H1 (cell line): ENCODE results near the gene POU2F2. TPM values are rescaled to one million over a fixed set of nuclear protein-coding genes. Genes with fewer than 3 reads are reported as not detected.

ENCODE experiments used
- CTBP2 ChIP-seq: IDR thresholded peaks from 2 replicates; pipeline ENCODE4 v1.7.0; 2011; ENCODE audit warnings: borderline replicate concordance, mild to moderate bottlenecking, moderate library complexity, mixed read lengths, low read length; ENCODE audit not compliant: insufficient read depth, insufficient read length
- FOSL1 ChIP-seq: IDR thresholded peaks from 2 replicates; pipeline ENCODE4 v1.6.1; 2011; ENCODE audit warnings: mild to moderate bottlenecking, low read depth, low read length, moderate library complexity; ENCODE audit not compliant: insufficient read depth
- GTF2F1 ChIP-seq: IDR thresholded peaks from 2 replicates; pipeline ENCODE4 v1.6.1; 2012; ENCODE audit warnings: low read depth, low read length, improper control_type of control experiment, borderline replicate concordance
- NANOG ChIP-seq: IDR thresholded peaks from 2 replicates; pipeline ENCODE4 v1.6.1; 2011; ENCODE audit warnings: low read length, low read depth, mild to moderate bottlenecking, inconsistent platforms; ENCODE audit not compliant: insufficient read depth, poor library complexity, severe bottlenecking
- RAD21 ChIP-seq, 2 experiments: IDR thresholded peaks in 1 of 2; conservative IDR thresholded peaks in 1 of 2; 2 replicates each; pipeline ENCODE4 v1.6.1; 2011; ENCODE audit warnings: low read depth in 2 of 2, low read length in 2 of 2, improper control_type of control experiment in 1 of 2, inconsistent platforms in 1 of 2, mild to moderate bottlenecking in 1 of 2, moderate library complexity in 1 of 2
- SRF ChIP-seq: IDR thresholded peaks from 2 replicates; pipeline ENCODE4 v1.6.1; 2011; ENCODE audit warnings: mild to moderate bottlenecking, low read depth, low read length, moderate library complexity
- polyA plus RNA-seq, 7 experiments: library from polyadenylated mRNA; depleted of rRNA in 3 of 7; stranded (reverse) in 5 of 7; unstranded in 2 of 7; fragments of >200 nt in 5 of 7; fragments of 200-250 nt in 2 of 7; gene quantifications; 1 replicate in 5 of 7; 2 replicates in 1 of 7; 4 replicates in 1 of 7; pipeline versions ENCODE4 v1.2.1 to v1.2.3, GENCODE V29; 2011 to 2013; ENCODE audit warnings: missing spikeins in 2 of 7, mixed read lengths in 2 of 7
- total RNA-seq: library from RNA; stranded (reverse); fragmentation: NEBNext Ultra II Directional; extraction: Animal tissue kit (Norgen Biotek cat#: 25700); gene quantifications from 2 replicates; pipeline ENCODE4 v1.2.1, GENCODE V29; 2021
- TF ChIP-seq, protein P1 (sequence below): fragments of 300-600 bp; sonication (generic); IDR thresholded peaks from 2 replicates; pipeline ENCODE4 v1.7.1; 2012; ENCODE audit warnings: low read length, moderate library complexity, mild to moderate bottlenecking, inconsistent platforms; ENCODE audit not compliant: insufficient replicate concordance

Gene POU2F2
- total and polyA plus RNA-seq, 2 of the 8 experiments (the other 6 are each of a cell fraction or from before 2014, with no cell fraction given): 5.0 to 6.1 TPM

DNA sequence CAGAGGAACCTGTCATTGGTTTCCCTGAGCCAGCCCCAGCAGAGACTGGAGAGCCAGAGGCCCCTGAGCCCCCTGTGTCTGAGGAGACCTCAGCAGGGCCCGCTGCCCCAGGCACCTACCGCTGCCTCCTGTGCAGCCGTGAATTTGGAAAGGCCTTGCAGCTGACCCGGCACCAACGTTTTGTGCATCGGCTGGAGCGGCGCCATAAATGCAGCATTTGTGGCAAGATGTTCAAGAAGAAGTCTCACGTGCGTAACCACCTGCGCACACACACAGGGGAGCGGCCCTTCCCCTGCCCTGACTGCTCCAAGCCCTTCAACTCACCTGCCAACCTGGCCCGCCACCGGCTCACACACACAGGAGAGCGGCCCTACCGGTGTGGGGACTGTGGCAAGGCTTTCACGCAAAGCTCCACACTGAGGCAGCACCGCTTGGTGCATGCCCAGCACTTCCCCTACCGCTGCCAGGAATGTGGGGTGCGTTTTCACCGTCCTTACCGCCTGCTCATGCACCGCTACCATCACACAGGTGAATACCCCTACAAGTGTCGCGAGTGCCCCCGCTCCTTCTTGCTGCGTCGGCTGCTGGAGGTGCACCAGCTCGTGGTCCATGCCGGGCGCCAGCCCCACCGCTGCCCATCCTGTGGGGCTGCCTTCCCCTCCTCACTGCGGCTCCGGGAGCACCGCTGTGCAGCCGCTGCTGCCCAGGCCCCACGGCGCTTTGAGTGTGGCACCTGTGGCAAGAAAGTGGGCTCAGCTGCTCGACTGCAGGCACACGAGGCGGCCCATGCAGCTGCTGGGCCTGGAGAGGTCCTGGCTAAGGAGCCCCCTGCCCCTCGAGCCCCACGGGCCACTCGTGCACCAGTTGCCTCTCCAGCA lies 52.1 kb downstream of the POU2F2 start (continued):
- TF ChIP-seq, protein P1, sequence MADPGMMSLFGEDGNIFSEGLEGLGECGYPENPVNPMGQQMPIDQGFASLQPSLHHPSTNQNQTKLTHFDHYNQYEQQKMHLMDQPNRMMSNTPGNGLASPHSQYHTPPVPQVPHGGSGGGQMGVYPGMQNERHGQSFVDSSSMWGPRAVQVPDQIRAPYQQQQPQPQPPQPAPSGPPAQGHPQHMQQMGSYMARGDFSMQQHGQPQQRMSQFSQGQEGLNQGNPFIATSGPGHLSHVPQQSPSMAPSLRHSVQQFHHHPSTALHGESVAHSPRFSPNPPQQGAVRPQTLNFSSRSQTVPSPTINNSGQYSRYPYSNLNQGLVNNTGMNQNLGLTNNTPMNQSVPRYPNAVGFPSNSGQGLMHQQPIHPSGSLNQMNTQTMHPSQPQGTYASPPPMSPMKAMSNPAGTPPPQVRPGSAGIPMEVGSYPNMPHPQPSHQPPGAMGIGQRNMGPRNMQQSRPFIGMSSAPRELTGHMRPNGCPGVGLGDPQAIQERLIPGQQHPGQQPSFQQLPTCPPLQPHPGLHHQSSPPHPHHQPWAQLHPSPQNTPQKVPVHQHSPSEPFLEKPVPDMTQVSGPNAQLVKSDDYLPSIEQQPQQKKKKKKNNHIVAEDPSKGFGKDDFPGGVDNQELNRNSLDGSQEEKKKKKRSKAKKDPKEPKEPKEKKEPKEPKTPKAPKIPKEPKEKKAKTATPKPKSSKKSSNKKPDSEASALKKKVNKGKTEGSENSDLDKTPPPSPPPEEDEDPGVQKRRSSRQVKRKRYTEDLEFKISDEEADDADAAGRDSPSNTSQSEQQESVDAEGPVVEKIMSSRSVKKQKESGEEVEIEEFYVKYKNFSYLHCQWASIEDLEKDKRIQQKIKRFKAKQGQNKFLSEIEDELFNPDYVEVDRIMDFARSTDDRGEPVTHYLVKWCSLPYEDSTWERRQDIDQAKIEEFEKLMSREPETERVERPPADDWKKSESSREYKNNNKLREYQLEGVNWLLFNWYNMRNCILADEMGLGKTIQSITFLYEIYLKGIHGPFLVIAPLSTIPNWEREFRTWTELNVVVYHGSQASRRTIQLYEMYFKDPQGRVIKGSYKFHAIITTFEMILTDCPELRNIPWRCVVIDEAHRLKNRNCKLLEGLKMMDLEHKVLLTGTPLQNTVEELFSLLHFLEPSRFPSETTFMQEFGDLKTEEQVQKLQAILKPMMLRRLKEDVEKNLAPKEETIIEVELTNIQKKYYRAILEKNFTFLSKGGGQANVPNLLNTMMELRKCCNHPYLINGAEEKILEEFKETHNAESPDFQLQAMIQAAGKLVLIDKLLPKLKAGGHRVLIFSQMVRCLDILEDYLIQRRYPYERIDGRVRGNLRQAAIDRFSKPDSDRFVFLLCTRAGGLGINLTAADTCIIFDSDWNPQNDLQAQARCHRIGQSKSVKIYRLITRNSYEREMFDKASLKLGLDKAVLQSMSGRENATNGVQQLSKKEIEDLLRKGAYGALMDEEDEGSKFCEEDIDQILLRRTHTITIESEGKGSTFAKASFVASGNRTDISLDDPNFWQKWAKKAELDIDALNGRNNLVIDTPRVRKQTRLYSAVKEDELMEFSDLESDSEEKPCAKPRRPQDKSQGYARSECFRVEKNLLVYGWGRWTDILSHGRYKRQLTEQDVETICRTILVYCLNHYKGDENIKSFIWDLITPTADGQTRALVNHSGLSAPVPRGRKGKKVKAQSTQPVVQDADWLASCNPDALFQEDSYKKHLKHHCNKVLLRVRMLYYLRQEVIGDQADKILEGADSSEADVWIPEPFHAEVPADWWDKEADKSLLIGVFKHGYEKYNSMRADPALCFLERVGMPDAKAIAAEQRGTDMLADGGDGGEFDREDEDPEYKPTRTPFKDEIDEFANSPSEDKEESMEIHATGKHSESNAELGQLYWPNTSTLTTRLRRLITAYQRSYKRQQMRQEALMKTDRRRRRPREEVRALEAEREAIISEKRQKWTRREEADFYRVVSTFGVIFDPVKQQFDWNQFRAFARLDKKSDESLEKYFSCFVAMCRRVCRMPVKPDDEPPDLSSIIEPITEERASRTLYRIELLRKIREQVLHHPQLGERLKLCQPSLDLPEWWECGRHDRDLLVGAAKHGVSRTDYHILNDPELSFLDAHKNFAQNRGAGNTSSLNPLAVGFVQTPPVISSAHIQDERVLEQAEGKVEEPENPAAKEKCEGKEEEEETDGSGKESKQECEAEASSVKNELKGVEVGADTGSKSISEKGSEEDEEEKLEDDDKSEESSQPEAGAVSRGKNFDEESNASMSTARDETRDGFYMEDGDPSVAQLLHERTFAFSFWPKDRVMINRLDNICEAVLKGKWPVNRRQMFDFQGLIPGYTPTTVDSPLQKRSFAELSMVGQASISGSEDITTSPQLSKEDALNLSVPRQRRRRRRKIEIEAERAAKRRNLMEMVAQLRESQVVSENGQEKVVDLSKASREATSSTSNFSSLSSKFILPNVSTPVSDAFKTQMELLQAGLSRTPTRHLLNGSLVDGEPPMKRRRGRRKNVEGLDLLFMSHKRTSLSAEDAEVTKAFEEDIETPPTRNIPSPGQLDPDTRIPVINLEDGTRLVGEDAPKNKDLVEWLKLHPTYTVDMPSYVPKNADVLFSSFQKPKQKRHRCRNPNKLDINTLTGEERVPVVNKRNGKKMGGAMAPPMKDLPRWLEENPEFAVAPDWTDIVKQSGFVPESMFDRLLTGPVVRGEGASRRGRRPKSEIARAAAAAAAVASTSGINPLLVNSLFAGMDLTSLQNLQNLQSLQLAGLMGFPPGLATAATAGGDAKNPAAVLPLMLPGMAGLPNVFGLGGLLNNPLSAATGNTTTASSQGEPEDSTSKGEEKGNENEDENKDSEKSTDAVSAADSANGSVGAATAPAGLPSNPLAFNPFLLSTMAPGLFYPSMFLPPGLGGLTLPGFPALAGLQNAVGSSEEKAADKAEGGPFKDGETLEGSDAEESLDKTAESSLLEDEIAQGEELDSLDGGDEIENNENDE: no peak
- TF ChIP-seq FOSL1 (no peak), NANOG (no peak), SRF (no peak), GTF2F1 (no peak), CTBP2 (no peak), RAD21 (IDR thresholded peaks at IDR 0.05 in 1 of 2, conservative IDR thresholded peaks at IDR 0.05 in 1 of 2; ENCODE audit: low read depth in 2 of 2, low read length in 2 of 2) (no peak)
- TF ChIP-seq, all 59 proteins: peak for 0
